Cerebellar cortex (tissue), 1 donor: ENCODE measurements around the gene SPTBN2.

Experiments
- DNase-seq: peaks from one replicate; pipeline ENCODE4 v3.0.0-alpha.2; 2015; ENCODE audit warnings: low spot score

Gene SPTBN2

DNA sequence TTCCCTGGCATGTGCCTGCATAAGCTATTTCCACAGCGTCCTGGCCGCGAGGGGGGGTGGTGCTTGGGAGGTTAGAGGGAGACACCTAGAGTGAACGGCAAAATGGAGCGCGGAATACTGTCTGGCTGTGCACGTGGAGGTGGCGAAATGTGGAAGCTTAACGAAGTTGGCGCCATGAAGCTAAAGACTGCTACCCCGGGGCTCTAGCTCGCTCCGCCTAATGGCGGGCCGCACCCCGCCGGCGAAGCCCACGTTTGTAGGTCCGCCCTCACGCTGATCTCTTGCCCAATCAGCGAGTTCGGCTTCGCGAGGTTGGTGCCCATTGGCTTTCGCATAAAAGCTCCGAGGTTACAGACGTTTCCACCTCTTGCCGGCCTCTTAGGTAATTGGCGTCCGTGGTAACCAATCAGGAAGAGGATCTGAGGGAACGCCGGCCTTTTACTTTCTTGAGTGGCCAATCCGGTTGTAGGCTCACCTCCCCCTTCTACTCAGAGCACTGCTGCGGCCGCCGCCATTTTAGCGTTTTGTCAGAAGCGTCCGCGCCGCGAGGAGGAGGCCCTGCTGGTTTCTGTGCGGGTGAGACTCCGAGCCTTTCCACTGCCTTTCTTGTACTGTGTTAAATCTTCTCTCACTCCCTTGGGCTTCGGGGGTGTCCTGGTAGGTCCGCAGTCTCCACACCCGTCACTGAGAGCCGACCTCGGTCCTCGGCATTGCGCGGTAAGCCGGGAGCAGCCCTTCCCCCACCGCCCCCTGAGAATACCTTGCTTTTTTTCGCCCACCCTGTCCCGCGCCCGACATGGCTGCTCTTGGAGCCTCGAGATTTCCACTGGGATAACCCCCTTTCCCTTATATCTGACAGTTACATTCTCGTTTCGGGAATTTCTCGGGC is 90.6 kb downstream of the SPTBN2 start, which contains the start of gene RBM4:
Gene RBM4, plus strand, starts transcription at position 527 of the 889 bp plus-strand sequence. CDS start 1,009 bp downstream, outside the sequence.
- DNase-seq, result peak; percentile 100

- peak; percentile 69 for DNase-seq
Observed at GRCh38 chr11:66637557-66638176, 91.3 kb downstream of the SPTBN2 start.

DNA sequence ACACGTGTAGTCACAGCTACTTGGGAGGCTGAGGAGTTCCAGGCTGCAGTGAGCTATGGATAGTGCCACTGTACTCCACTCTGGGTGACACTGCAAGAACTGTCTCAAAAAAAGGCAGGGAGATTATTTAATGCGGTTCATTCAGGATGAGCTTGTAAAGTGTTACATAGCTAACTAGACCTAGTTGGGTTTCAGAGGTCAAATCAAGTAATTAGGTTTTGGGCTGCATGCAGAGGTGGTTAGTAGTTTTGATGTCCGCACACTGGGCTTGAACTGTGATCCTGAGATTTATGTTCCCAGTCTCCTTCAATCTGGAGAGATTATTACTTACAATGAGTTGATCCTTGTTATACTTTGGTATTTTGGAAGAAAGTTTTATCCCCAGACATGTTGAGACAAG is 92.6 kb downstream of the SPTBN2 start:
- DNase-seq, result peak; percentile 65
